ENCODE results near the gene ABCG8. TPM values are rescaled to one million over a fixed set of nuclear protein-coding genes. Genes with fewer than 3 reads are reported as not detected.

The ABCG8 gene
- total RNA-seq, 1 donor from 2014 or later: not detected

DNA sequence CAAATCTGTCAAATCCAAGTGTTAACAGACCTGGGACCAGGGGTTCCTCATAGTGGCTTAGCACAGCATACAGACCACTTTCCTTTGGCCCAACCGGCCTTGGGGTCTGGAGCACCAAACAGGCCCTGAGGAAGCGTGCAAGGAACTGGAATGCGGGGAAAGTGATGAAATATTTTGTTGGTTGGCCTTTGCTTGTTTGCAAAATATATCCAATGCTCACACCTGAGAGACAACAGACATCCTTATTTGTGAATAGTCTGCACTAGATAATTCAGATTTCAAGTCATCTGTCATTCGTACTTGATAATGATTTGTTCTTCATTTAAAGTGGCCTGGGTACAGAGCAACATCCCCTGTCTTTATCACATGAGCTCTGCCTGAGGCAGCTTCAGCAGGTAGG, 43.5 kb downstream of the ABCG8 start:
- no peak for DNase-seq (ENCODE audit: low spot score)
- no peaks in the 10 kb centered on the region for H3K36me3 Mint-ChIP-seq (ENCODE audit: low read depth, unreplicated experiment)
- H3K9me3 Mint-ChIP-seq (ENCODE audit: unreplicated experiment): no peaks in the 10 kb centered on the region
- no peaks in the 10 kb centered on the region for H3K4me1 Mint-ChIP-seq (ENCODE audit: unreplicated experiment)
- H3K4me3 Mint-ChIP-seq (ENCODE audit: unreplicated experiment): no peak overlapping the region
- no peak overlapping the region for H3K27ac Mint-ChIP-seq (ENCODE audit: unreplicated experiment)
- peaks cover 1% of the 10 kb centered on the region for H3K27me3 Mint-ChIP-seq (ENCODE audit: unreplicated experiment)
- TF ChIP-seq, protein P1, sequence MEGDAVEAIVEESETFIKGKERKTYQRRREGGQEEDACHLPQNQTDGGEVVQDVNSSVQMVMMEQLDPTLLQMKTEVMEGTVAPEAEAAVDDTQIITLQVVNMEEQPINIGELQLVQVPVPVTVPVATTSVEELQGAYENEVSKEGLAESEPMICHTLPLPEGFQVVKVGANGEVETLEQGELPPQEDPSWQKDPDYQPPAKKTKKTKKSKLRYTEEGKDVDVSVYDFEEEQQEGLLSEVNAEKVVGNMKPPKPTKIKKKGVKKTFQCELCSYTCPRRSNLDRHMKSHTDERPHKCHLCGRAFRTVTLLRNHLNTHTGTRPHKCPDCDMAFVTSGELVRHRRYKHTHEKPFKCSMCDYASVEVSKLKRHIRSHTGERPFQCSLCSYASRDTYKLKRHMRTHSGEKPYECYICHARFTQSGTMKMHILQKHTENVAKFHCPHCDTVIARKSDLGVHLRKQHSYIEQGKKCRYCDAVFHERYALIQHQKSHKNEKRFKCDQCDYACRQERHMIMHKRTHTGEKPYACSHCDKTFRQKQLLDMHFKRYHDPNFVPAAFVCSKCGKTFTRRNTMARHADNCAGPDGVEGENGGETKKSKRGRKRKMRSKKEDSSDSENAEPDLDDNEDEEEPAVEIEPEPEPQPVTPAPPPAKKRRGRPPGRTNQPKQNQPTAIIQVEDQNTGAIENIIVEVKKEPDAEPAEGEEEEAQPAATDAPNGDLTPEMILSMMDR (IDR thresholded peaks at IDR 0.05; ENCODE audit: unreplicated experiment): no peak

- TF ChIP-seq, protein P1 (IDR thresholded peaks at IDR 0.05; ENCODE audit: unreplicated experiment): no peak
- Mint-ChIP-seq H3K9me3 (ENCODE audit: unreplicated experiment) (no peaks in the 10 kb centered on the region), H3K4me3 (ENCODE audit: unreplicated experiment) (no peak overlapping the region), H3K27me3 (ENCODE audit: unreplicated experiment) (peaks cover 2% of the 10 kb centered on the region), H3K4me1 (ENCODE audit: unreplicated experiment) (no peaks in the 10 kb centered on the region), H3K36me3 (ENCODE audit: low read depth, unreplicated experiment) (peaks cover 10% of the 10 kb centered on the region), H3K27ac (ENCODE audit: unreplicated experiment) (no peak overlapping the region)
- no peak for DNase-seq (ENCODE audit: low spot score)
Observed at GRCh38 chr2:43884689-43885088, 45.9 kb downstream of the ABCG8 start.

DNA sequence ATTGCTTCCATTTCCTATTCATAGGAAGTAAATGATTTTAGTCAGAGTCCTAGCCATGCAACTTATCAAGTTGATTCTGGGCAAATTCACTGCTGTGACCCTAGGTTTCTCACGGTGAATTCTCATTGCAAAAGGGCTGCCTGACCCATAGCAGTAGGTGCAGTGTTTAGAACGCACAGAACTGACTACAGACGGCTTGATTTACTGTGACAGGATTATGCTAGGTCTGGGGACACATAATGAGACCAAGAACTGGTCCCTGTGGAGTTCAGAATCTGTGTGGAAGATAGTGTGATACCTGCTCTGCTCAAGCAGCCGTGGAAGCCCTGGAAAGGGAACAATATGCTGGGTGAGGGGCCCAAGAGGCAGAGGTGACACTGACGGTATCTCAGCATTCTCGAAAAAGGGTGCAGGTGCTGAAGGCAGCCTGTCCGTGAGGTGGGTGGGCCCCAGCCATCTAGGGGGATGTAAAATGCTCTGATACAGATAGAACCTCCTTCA, 46.4 kb downstream of the ABCG8 start:
- Mint-ChIP-seq H3K36me3 (ENCODE audit: low read depth, unreplicated experiment) (peaks cover 10% of the 10 kb centered on the region), H3K4me1 (ENCODE audit: unreplicated experiment) (no peaks in the 10 kb centered on the region), H3K9me3 (ENCODE audit: unreplicated experiment) (no peaks in the 10 kb centered on the region), H3K4me3 (ENCODE audit: unreplicated experiment) (no peak overlapping the region), H3K27me3 (ENCODE audit: unreplicated experiment) (peaks cover 2% of the 10 kb centered on the region), H3K27ac (ENCODE audit: unreplicated experiment) (no peak overlapping the region)
- TF ChIP-seq, protein P1 (IDR thresholded peaks at IDR 0.05; ENCODE audit: unreplicated experiment): no peak
- no peak for DNase-seq (ENCODE audit: low spot score)

GRCh38 chr2:43887176-43887575, 48.4 kb downstream of the ABCG8 start:
- H3K36me3 Mint-ChIP-seq (ENCODE audit: low read depth, unreplicated experiment): peaks cover 10% of the 10 kb centered on the region

GRCh38 chr2:43889416-43889815, 50.6 kb downstream of the ABCG8 start:
- H3K4me1 Mint-ChIP-seq (ENCODE audit: unreplicated experiment): no peaks in the 10 kb centered on the region
- H3K36me3 Mint-ChIP-seq (ENCODE audit: low read depth, unreplicated experiment): peaks cover 21% of the 10 kb centered on the region
- no peaks in the 10 kb centered on the region for H3K9me3 Mint-ChIP-seq (ENCODE audit: unreplicated experiment)
- no peak overlapping the region for H3K4me3 Mint-ChIP-seq (ENCODE audit: unreplicated experiment)
- peaks cover 3% of the 10 kb centered on the region for H3K27me3 Mint-ChIP-seq (ENCODE audit: unreplicated experiment)
- H3K27ac Mint-ChIP-seq (ENCODE audit: unreplicated experiment): no peak overlapping the region
- no peak for DNase-seq (ENCODE audit: low spot score)
- TF ChIP-seq, protein P1 (IDR thresholded peaks at IDR 0.05; ENCODE audit: unreplicated experiment): no peak

More at GRCh38 chr2:43887176-43887575, 48.4 kb downstream of the ABCG8 start:
- Mint-ChIP-seq H3K27ac (ENCODE audit: unreplicated experiment) (no peak overlapping the region), H3K4me1 (ENCODE audit: unreplicated experiment) (no peaks in the 10 kb centered on the region), H3K9me3 (ENCODE audit: unreplicated experiment) (no peaks in the 10 kb centered on the region), H3K27me3 (ENCODE audit: unreplicated experiment) (peaks cover 3% of the 10 kb centered on the region), H3K4me3 (ENCODE audit: unreplicated experiment) (no peak overlapping the region)
- TF ChIP-seq, protein P1 (IDR thresholded peaks at IDR 0.05; ENCODE audit: unreplicated experiment): no peak
- DNase-seq (ENCODE audit: low spot score): no peak
